ENCODE measurements around the gene C1QL4. TPM values are rescaled to one million over a fixed set of nuclear protein-coding genes. Genes with fewer than 3 reads are reported as not detected.
"Not testable (repeated sequence)": the region's sequence is repeated elsewhere in the genome, so short reads cannot be mapped to it uniquely, and the experiment has no call there.

Gene C1QL4
- total RNA-seq, 1 donor from 2014 or later: 0.16 TPM

DNA sequence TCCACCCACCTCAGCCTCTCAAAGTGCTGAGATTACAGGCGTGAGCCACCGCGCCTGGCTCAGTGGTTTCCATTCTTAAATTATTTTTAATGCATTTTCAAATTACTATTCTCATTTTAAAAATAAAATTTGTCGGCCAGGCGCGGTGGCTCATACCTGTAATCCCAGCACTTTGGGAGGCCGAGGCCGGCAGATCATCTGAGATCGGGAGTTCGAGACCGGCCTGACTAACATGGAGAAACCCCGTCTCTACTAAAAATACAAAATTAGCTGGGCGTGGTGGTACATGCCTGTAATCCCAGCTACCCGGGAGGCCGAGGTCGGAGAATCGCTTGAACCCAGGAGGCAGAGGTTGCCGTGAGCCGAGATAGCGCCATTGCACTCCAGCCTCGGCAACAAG lies 3.2 kb downstream of the C1QL4 start:
- DNase-seq: not testable (repeated sequence)

DNA sequence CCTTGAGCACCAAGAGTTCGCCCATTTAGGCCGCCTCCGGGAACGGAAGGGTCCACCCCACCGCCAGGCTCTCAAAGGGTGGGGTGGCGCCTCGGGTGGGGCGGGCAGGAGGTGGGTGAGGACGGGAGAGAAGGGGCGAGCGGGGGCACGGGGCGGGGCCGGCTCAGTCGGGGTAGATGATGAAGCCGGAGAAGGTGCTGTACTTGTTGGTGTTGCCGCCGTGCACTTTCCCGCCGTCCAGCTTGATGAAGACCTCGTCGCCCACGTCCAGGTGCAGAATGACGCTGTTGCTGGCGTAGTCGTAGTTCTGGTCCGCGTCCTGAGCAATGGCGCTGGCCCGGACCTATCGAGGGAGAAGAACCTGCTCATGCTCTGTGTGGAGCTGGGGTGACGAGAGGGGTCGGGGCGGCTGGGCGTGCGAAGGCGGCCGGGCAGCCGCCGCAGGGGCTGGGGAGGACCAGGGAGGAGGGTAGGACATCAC lies 4.1 kb downstream of the C1QL4 start:
- DNase-seq: no peak

DNA sequence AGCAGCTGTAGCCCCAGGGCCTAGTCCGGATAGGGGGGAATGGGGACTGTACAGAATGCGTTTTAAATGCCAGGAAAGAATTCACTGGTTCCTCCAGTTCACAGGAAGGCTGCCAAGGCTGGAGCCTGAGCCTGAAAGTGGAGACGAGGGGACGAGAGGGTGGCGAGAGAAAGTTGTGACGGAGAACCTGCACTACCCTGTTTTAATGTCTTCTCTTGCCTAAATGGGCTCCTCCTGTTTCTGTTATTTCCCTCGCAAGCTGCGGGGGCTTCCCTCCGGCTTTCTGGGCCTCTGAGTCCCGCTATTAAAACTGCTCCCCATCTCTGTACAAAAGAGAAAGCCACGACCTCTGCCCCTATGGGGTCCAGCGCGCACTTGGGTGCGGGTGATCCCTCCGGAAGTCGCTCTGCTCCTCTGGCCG lies 4.5 kb downstream of the C1QL4 start:
- no peak for DNase-seq

DNA sequence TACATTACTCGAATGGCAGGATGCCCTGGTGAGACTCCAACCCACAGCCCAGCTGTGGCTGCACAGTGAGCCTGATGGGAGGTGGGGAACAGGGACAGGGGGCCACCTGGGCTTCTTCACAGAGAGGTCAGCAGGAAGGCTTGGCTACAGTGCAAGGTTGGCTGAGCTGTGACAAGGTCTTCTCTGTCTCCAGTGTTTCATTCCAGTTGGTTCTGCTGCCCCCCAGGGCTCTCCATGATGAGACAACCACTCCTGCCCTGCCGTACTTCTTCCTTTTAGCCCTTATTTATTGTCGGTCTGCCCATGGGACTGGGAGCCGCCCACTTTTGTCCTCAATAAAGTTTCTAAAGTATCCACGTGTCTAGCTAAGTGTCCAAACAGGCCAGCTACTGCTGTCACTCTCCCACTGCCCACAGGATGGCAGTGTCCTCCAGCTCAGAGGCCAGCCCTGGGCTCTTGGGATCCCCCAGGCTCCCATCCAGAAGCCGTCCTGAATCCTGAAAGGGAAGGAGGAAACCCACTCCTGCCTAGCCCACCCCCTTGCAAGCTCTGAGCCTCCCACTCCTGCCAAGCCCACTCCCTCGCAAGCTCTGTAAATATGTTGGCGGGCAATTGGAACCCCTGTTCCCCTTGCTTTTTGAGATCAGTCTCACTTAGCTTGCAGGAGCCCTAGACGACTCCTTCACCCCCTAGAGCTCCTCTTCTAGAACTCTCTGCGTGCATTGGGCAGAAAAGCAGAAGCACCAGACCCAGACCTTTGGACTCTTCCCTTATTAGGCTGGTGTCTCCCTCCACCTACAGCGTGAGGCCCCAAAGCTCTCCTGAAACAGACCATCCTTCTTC lies 5.4 kb downstream of the C1QL4 start:
- peak; percentile 17 for DNase-seq

DNA sequence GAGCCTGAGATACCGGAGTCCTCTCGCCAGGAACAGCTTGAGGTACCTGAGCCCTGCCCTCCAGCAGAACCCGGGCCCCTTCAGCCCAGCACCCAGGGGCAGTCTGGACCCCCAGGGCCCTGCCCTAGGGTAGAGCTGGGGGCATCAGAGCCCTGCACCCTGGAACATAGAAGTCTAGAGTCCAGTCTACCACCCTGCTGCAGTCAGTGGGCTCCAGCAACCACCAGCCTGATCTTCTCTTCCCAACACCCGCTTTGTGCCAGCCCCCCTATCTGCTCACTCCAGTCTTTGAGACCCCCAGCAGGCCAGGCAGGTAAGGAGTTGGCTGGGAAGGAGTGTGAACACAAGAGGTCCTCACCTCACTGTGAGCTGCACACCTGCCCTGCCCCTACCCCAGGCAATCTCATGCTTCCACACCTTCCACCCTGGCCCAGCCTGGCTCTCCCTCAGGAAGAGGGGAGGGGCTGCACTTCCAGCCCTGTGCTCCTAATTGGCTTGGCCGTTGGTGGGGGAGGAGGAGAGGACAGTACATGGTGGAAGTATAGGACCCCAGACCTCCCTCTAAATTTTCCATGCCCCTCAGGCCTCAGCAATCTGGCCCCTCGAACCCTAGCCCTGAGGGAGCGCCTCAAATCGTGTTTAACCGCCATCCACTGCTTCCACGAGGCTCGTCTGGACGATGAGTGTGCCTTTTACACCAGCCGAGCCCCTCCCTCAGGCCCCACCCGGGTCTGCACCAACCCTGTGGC lies 6.2 kb downstream of the C1QL4 start:
- no peak for DNase-seq

DNA sequence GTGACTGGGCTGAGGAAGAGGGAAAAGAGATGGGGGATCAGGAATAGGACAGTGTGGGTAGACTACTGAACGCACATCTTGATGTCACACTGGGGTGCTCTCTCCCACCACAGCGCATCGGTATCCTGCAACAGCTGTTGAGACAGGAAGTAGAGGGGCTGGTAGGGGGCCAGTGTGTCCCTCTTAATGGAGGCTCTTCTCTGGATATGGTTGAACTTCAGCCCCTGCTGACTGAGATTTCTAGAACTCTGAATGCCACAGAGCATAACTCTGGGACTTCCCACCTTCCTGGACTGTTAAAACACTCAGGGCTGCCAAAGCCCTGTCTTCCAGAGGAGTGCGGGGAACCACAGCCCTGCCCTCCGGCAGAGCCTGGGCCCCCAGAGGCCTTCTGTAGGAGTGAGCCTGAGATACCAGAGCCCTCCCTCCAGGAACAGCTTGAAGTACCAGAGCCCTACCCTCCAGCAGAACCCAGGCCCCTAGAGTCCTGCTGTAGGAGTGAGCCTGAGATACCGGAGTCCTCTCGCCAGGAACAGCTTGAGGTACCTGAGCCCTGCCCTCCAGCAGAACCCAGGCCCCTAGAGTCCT lies 6.9 kb downstream of the C1QL4 start:
- no peak for DNase-seq

DNA sequence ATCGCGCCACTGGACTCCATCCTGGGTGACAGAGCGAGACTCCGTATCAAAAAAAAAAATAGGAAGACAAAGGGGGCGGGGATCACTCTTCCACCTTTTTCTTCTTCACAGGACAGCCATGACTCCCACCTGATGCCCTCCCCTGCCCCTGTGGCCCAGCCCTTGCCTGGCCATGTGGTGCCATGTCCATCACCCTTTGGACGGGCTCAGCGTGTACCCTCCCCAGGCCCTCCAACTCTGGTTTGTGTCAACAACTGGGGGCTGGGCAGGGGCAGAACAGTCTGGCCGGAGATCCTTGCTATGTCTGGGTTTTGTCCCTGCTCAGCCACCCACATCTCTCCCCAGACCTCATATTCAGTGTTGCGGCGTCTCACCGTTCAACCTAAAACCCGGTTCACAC lies 8.2 kb downstream of the C1QL4 start:
- no peak for DNase-seq

DNA sequence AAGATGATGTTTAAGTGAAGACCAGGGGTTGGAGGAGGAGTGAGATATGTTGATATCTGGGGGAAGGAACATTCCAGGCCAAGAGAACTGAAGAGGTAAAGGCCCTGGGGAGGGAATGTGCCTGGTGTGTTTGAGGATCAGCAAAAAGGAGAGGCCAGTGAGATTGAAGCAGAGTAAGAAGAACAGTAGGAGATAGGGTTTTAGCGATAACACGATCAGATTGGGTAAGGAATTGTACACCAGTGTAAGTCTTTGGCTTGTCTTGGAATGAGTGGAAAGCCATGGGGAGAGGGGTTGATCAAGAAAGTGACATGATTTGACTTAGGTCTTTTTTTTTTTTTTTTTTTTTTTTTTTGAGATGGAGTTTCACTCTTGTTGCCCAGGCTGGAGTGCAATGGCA lies 9.1 kb downstream of the C1QL4 start:
- no peak for DNase-seq

DNA sequence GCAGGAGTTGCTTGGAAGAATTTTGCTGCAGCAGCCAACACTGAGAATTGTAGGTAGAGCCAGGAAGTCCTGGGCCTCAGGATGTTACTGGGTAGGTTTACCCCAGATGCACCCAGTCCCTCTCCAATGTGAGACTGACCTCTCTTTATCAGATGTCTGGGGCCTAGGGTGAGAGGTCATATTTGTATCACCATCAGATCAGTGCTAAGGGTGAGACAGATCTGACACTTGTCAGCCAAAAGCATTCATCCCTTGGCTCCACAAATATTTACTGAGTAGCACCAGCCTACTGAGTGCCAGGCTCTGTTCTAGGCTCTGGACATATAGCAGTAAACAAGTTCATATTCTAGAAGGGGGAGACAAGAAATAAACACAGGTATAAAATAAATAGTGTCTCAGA lies 9.6 kb downstream of the C1QL4 start:
- DNase-seq: no peak

DNA sequence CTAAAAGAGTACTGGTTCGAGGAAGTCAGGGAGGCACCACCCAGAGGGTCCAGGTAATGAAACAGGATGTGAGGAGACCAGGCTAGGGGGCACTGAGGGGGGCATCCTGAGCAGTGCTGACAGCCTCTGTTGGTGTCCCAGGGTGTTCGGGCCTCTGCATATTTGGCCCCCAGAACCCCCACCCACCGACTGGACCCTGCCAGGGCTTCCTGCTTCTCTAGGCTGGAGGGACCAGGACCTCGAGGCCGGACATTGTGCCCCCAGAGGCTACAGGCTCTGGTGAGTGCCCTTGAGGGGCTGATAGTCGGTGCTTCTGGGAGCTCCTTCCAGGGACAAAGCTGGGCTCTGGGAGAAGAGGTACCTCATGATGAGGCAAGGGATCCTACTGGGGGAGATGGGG lies 11.4 kb downstream of the C1QL4 start:
- DNase-seq: no peak

DNA sequence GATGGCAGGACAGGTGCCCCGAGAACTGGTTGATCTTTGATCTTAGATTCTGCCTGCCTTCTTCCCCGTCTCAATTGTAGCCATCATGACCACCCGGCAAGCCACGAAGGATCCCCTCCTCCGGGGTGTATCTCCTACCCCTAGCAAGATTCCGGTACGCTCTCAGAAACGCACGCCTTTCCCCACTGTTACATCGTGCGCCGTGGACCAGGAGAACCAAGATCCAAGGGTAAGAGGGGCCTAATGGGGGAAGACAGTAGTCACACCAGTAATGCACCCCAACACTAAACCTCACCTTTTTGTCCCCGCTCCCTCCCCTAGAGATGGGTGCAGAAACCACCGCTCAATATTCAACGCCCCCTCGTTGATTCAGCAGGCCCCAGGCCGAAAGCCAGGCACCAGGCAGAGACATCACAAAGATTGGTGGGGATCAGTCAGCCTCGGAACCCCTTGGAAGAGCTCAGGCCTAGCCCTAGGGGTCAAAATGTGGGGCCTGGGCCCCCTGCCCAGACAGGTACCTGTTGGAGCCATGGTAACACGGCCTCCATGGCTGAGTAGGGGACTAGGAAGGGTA lies 13.4 kb downstream of the C1QL4 start:
- DNase-seq: no peak

DNA sequence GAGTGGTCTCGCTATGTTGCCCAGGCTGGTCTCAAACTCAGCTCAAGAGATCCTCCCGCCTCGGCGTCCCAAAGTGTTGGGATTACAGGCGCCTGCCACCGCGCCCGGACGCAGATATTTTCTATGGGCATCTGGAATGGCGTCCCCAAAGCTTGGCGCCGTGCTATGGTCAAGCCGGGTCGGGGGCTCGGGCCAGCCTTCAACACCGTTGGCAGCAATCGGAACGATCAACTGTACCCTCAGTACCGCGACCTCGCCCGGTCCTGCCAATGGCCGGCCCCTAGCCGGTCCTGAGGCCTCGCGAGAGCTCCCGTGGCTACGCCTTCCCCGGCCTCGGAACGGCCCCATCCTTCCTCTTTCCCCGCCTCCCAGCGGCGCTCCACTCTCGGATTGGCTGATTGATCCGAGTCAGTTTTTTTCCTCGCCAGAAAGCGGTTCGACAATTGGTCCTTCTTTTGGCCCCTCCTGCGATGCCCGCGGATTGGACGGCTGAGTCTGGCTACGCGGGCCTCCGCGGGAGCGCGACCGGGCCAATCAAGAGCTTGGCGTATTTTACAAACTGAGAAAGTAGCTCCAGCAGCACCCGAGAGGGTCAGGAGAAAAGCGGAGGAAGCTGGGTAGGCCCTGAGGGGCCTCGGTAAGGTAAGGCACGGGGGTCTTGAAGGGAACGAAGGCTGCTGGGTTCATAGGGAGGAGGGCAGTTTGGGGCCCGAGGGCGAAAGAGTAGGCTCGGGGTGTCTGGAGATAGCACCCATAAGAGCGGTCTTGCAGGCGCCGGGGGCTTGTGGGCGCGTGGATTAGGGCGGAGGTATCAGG lies 14.1 kb downstream of the C1QL4 start, which contains the start of gene TROAP:
Gene TROAP, plus strand, starts transcription at position 548 of the 816 bp plus-strand sequence. CDS start 354 bp downstream, outside the sequence.
- DNase-seq: peak; percentile 99

DNA sequence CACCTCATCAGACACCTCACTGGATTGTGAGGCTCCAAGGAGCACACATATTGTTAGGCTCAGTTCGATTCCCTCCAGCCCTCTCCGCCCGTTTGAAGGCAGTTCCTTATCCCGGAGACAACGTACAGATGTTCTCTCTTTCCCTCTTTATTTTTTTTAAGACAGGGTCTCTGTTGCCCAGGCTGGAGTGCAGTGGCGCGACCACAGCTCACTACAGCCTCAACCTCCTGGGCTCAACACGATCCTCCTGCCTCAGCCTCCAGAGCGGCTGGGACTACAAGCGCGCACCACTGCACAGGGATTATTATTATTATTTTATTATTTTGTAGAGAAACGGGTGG lies 14.7 kb downstream of the C1QL4 start:
- DNase-seq: no peak

DNA sequence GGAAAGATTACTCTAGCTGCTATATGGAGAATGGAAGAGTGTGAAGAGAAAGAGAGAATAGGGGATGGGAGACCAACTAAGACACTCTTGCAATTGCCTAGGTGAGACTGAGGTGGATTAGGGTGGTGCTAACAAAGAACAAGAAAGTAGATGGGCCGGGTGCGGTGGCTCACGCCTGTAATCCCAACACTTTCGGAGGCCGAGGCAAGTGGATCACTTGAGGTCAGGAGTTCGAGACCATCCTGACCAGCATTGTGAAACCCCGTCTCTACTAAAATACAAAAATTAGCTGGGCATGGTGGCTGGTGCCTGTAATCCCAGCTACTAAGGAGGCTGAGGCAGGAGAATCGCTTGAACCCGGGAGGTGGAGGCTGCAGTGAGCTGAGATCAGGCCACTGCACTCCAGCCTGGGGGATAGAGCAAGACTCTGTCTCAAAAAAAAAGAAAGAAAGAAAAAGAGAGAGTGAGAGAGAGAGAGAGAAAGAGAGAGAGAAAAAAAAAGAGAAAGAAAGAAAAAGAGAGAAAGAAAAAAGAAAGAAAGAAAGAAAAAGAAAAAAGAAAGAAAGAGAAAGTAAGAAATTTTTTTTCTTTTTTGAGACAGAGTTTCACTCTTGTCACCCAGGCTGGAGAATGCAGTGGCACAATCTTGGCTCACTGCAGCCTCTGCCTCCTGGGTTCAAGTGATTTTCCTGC lies 16.4 kb downstream of the C1QL4 start:
- not testable (repeated sequence) for DNase-seq

DNA sequence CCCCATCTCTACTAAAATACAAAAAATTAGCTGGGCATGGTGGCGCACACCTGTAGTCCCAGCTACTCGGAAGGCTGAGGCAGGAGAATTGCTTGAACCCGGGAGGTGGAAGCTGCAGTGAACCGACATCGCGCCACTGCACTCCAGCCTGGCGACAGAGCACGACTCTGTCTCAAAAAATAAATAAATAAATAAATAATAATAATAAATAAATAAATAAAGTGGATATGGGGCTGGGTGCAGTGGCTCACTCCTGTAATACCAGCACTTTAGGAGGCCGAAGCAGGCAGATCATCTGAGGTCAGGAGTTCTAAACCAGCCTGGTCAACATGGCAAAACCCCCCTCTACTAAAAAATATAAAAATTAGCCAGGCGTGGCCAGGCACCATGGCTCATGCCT lies 19.9 kb downstream of the C1QL4 start:
- DNase-seq: not testable (repeated sequence)

DNA sequence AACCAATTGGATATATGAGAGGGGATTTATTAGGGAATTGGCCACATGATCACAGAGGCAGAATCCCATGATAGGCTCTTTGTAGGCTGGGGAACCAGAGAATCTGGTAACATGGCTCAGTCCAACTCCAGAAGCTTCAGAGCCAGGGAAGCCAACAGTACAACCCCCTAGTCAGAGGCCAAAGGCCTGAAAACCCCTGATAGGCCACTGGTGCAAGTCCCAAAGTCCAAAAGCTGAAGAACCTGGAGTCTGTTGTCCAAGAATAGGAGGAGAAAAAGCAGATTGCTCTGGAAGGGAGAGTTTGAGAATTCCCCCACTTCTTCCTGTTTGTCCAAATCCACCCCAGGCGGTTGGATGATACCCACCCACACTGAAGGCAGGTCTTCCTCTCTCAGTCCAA lies 22.2 kb downstream of the C1QL4 start:
- DNase-seq: no peak

DNA sequence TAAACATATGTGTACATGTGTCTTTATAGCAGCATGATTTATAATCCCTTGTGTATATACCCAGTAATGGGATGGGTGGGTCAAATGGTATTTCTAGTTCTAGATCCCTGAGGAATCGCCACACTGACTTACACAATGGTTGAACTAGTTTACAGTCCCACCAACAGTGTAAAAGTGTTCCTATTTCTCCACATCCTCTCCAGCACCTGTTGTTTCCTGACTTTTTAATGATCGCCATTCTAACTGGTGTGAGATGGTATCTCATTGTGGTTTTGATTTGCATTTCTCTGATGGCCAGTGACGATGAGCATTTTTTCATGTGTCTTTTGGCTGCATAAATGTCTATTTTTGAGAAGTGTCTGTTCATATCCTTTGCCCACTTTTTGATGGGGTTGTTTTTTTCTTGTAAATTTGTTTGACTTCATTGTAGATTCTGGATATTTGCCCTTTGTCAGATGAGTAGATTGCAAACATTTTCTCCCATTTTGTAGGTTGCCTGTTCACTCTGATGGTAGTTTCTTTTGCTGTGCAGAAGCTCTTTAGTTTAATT lies 26.5 kb downstream of the C1QL4 start:
- DNase-seq: not testable (repeated sequence)

DNA sequence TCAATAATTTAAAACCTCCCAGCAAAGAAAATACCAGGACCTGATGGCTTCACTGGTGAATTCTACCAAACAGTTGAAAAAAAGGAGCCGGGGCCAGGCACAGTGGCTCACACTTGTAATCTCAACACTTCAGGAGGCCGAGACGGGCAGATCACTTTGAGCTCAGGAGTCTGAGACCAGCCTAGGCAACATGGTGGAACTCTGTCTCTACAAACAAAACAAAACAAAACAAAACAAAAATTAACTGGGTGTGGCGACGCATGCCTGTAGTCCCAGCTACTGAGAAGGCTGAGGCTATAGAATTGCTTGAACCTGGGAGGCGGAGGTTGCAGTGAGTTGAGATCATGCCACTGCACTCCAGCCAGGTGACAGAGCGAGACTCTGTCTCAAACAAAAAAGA lies 27.6 kb downstream of the C1QL4 start:
- no peak for DNase-seq

DNA sequence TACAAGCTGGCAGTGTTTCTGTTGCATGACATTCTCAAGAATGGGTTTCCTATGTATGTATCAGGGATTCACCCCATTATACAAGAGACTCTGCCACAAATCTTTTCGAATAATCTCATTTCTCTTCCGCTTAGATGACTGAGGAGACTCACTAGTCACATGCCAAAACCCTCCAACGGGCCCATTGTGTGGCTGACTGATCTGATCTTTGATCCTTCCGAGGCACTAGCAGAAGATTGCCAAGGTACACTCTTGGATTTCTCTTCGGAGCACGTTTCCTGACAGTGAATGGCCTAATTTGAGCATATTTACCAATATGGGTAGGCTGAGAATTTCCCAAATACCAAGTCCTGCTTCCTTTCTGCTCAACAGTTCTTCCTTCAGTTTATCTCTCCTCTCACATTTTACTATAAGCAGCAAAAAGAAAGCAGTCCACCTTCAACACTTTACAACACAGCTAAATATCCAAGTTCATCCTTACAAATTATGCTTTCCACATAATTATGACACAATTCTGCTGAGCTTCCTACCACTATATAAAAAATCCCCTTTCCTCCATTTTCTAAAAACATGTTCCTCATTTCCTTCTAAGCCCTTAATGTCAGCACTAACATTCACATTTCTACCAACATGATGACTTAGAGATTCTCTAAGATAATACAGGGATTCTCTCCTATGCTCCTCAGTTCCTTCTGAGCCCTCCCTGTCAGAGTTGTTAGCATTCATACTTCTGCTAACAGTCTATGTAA lies 31.1 kb downstream of the C1QL4 start:
- DNase-seq: no peak

DNA sequence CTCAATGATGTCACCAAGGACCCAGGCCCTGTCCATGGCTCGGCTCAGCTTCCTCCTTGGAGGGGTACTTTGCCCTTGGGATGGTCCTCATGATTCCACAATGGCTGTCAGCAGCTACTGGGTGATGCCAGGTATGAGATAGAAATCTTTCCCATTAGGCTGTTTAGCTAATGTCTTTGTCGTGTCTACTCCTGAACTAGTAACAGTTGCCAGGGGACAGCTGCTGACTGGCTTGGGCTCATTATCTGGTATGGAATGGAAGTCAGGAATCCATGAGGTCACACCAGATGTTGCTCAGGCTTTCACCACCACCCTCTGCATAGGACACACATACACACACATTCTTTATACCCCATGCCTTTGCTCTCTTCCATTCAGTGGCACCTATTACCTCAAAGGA lies 32.8 kb downstream of the C1QL4 start:
- no peak for DNase-seq
